Measurements from ENCODE around the gene NUP160. TPM values are rescaled to one million over a fixed set of nuclear protein-coding genes. Genes with fewer than 3 reads are reported as not detected.
"Not testable (repeated sequence)": the region's sequence is repeated elsewhere in the genome, so short reads cannot be mapped to it uniquely, and the experiment has no call there.

The NUP160 gene, protein sequence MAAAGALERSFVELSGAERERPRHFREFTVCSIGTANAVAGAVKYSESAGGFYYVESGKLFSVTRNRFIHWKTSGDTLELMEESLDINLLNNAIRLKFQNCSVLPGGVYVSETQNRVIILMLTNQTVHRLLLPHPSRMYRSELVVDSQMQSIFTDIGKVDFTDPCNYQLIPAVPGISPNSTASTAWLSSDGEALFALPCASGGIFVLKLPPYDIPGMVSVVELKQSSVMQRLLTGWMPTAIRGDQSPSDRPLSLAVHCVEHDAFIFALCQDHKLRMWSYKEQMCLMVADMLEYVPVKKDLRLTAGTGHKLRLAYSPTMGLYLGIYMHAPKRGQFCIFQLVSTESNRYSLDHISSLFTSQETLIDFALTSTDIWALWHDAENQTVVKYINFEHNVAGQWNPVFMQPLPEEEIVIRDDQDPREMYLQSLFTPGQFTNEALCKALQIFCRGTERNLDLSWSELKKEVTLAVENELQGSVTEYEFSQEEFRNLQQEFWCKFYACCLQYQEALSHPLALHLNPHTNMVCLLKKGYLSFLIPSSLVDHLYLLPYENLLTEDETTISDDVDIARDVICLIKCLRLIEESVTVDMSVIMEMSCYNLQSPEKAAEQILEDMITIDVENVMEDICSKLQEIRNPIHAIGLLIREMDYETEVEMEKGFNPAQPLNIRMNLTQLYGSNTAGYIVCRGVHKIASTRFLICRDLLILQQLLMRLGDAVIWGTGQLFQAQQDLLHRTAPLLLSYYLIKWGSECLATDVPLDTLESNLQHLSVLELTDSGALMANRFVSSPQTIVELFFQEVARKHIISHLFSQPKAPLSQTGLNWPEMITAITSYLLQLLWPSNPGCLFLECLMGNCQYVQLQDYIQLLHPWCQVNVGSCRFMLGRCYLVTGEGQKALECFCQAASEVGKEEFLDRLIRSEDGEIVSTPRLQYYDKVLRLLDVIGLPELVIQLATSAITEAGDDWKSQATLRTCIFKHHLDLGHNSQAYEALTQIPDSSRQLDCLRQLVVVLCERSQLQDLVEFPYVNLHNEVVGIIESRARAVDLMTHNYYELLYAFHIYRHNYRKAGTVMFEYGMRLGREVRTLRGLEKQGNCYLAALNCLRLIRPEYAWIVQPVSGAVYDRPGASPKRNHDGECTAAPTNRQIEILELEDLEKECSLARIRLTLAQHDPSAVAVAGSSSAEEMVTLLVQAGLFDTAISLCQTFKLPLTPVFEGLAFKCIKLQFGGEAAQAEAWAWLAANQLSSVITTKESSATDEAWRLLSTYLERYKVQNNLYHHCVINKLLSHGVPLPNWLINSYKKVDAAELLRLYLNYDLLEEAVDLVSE (N-terminal part only)
- total RNA-seq = 40.8 TPM

DNA sequence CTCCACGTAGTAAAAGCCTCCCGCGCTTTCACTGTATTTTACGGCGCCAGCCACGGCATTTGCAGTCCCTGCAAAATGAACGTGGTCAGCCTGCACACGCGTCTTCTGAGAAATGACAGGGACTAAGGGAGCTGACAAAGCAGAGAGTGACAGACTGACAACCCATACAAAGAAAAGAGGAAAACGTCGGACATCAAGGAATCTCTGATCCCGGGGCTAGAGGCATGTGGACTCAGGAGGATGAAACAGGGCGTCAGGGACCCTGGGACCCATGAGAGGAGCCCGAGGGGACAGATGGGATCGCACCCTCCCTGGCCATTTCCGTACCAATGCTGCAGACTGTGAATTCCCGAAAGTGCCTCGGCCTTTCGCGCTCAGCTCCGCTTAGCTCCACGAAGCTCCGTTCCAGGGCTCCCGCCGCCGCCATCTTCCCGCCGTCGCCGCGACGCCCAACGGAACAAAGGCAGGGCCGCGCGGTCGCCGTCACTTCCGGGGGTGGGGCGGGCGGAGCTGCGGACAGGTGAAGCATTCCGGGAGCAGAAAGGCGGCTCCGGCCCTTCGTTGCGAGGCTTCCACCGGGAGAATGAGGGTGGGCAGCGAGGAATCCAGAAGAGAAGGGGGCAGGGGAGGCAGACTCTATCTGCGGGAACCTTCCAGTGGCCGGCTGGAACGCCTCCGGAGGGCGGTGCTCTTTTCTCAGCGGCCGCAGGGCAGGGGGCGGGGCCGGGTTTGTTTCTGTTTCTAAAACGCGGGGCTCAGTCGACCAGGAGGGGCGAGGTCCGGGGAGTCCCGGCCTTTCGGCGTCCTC, at the start of gene NUP160:
Gene NUP160 (minus strand): TSS at position 459 of the 808 bp plus-strand sequence. CDS start 32 bp downstream, at position 427.
- DNase-seq (ENCODE audit: extremely low spot score in 2 of 2) = no peak
- intact Hi-C loops (cut with DNase I) = no loop called here
- TF ChIP-seq POLR2A (IDR thresholded peaks at IDR 0.05) (peak in 1 of 2 donors; percentile 51), CTCF (IDR thresholded peaks at IDR 0.05) (no peak), POLR2AphosphoS5 (IDR thresholded peaks at IDR 0.05; ENCODE audit: insufficient read depth in 1 of 2, low read depth in 1 of 2) (peak; percentile 92)
- H3K36me3 ChIP-seq = peaks cover 0 to 16% of the 10 kb centered on the region in 2 donors
- peaks cover 43% of the 10 kb centered on the region for H3K4me1 ChIP-seq
- peak within 1 kb of the TSS; percentile 96 for H3K27ac ChIP-seq
- no peaks in the 10 kb centered on the region for H3K9me3 ChIP-seq
- peak within 1 kb of the TSS; percentile 80 to 97 for H3K4me3 ChIP-seq
- H3K27me3 ChIP-seq = no peaks in the 10 kb centered on the region

GRCh38 chr11:47896199-47896598, 48.0 kb upstream of the NUP160 start:
- H3K36me3 ChIP-seq = no peaks in the 10 kb centered on the region
- no peak overlapping the region for H3K4me3 ChIP-seq
- H3K4me1 ChIP-seq = no peaks in the 10 kb centered on the region
- DNase-seq (ENCODE audit: extremely low spot score in 2 of 2) = no peak
- TF ChIP-seq POLR2AphosphoS5 (IDR thresholded peaks at IDR 0.05; ENCODE audit: insufficient read depth in 1 of 2, low read depth in 1 of 2) = no peak
- TF ChIP-seq CTCF (IDR thresholded peaks at IDR 0.05) = no peak
- no peak for TF ChIP-seq POLR2A (IDR thresholded peaks at IDR 0.05)
- H3K27me3 ChIP-seq = no peaks in the 10 kb centered on the region
- intact Hi-C loops (cut with DNase I) = no loop called here
- no peak overlapping the region for H3K27ac ChIP-seq
- H3K9me3 ChIP-seq = no peaks in the 10 kb centered on the region

GRCh38 chr11:47895035-47895434, 46.9 kb upstream of the NUP160 start:
- no peaks in the 10 kb centered on the region for H3K27me3 ChIP-seq
- intact Hi-C loops (cut with DNase I) = no loop called here
- no peaks in the 10 kb centered on the region for H3K36me3 ChIP-seq
- no peaks in the 10 kb centered on the region for H3K9me3 ChIP-seq
- H3K4me3 ChIP-seq = no peak overlapping the region
- H3K27ac ChIP-seq = no peak overlapping the region
- DNase-seq (ENCODE audit: extremely low spot score in 2 of 2) = no peak
- no peaks in the 10 kb centered on the region for H3K4me1 ChIP-seq
- no peak for TF ChIP-seq POLR2A (IDR thresholded peaks at IDR 0.05)
- no peak for TF ChIP-seq POLR2AphosphoS5 (IDR thresholded peaks at IDR 0.05; ENCODE audit: insufficient read depth in 1 of 2, low read depth in 1 of 2)

DNA sequence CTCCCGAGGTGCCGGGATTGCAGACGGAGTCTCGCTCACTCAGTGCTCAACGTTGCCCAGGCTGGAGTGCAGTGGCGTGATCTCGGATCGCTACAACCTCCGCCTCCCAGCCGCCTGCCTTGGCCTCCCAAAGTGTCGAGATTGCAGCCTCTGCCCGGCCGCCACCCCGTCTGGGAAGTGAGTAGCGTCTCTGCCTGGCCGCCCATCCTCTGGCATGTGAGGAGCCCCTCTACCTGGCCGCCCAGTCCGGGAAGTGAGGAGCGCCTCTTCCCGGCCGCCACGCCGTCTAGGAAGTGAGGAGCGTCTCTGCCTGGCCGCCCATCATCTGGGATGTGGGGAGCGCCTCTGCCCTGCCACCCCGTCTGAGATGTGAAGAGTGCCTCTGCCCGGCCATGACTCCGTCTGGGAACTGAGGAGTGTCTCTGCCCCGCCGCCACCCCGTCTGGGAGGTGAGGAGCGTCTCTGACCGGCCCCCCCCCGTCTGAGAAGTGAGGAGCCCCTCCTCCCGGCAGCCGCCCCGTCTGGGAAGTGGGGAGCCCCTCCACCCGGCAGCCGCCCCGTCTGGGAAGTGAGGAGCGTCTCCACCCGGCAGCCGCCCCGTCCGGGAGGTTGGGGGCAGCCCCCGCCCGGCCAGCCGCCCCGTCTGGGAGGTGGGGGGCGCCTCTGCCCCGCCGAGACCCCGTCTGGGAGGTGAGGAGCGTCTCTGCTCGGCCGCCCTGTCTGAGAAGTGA, 44.6 kb upstream of the NUP160 start:
- DNase-seq (ENCODE audit: extremely low spot score in 2 of 2); intact Hi-C loops (cut with DNase I); H3K4me1 ChIP-seq; H3K27me3 ChIP-seq; H3K27ac ChIP-seq; H3K36me3 ChIP-seq; H3K9me3 ChIP-seq; H3K4me3 ChIP-seq: not testable (repeated sequence)

DNA sequence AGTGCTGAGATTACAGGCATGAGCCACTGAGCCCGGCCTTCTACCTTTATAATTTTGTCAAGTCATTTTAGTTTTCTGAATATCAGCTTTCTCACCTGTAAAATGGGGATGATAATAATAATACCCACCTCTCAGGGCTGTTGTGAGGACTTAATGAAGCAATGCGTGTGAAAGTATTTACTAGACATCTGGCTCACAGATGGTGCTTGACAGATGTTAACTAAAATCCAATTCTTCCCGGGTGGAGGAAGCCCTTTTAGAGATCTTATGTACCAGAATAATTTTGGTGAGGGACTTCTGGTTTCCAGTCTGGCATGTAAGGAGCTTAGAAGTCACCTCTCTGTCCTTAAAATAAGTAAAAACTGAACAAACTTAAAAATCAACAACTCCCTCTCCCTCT, 43.7 kb upstream of the NUP160 start:
- TF ChIP-seq POLR2A (IDR thresholded peaks at IDR 0.05) (no peak), POLR2AphosphoS5 (IDR thresholded peaks at IDR 0.05; ENCODE audit: insufficient read depth in 1 of 2, low read depth in 1 of 2) (no peak), CTCF (IDR thresholded peaks at IDR 0.05) (no peak)
- no peaks in the 10 kb centered on the region for H3K36me3 ChIP-seq
- no peaks in the 10 kb centered on the region for H3K9me3 ChIP-seq
- H3K4me1 ChIP-seq = no peaks in the 10 kb centered on the region
- intact Hi-C loops (cut with DNase I) = no loop called here
- DNase-seq (ENCODE audit: extremely low spot score in 2 of 2) = no peak
- H3K27ac ChIP-seq = no peak overlapping the region
- H3K27me3 ChIP-seq = no peaks in the 10 kb centered on the region
- no peak overlapping the region for H3K4me3 ChIP-seq

Measured in vagina (tissue), 2 donors.